ENCODE data around the gene PRKG1.

- TF ChIP-seq CTCF (conservative IDR thresholded peaks at IDR 0.05; ENCODE audit: low read length) (no peak), EZH2phosphoT487 (IDR thresholded peaks at IDR 0.05; ENCODE audit: borderline replicate concordance) (no peak)
Measured at GRCh38 chr10:51031950-51032349, 42.3 kb upstream of the PRKG1 start.

Measured in Loucy (cell line).